ENCODE results near the gene RASD1.

RASD1 gene

DNA sequence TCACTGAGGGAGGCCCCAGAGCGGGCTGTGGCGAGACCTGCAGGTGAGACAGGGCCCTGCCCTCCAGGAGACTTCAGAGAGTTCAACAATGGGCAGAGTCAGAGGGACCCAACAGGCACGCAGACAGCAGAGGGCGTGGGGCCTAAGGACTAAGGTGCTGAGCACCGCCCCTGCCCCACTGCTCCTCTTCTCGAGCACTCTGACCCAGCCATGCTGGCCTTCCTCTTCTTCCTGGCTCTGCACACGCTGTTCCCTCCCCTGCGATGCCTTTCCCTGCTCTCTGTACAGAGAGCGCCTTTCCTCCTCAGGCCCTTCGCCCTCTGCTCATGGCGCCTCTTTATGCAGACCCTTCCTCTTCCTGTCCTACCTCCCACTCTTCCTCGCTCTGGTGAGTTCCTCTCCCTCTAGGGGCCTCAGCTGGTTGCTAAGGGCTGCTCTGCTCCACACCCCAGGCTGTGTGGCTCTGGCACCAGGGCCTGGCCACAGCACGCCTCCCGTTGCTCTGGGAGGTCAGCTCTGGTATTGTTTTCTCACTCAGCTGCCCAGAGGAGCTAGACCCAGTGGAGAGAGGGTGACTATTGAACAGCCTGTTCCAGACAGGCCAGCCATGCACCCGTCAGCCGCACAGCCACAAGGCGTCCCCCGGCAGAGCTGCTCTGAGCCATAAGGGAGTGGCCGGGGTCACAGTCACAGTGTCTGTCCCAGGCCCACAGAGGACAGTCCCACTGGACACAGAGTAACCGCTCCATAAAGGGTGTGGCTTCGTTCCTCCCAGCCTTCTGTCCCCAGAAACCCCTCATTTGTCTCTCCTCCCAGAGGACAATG, 13.6 kb upstream of the RASD1 start:
- no peak for DNase-seq (ENCODE audit: low read depth)
- H3K4me3 ChIP-seq (ENCODE audit: control insufficient read depth, low read depth, low read length): no peak overlapping the region
- TF ChIP-seq, protein P1, sequence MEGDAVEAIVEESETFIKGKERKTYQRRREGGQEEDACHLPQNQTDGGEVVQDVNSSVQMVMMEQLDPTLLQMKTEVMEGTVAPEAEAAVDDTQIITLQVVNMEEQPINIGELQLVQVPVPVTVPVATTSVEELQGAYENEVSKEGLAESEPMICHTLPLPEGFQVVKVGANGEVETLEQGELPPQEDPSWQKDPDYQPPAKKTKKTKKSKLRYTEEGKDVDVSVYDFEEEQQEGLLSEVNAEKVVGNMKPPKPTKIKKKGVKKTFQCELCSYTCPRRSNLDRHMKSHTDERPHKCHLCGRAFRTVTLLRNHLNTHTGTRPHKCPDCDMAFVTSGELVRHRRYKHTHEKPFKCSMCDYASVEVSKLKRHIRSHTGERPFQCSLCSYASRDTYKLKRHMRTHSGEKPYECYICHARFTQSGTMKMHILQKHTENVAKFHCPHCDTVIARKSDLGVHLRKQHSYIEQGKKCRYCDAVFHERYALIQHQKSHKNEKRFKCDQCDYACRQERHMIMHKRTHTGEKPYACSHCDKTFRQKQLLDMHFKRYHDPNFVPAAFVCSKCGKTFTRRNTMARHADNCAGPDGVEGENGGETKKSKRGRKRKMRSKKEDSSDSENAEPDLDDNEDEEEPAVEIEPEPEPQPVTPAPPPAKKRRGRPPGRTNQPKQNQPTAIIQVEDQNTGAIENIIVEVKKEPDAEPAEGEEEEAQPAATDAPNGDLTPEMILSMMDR (IDR thresholded peaks at IDR 0.05; ENCODE audit: control insufficient read depth, insufficient read depth, low read depth, low read length, missing control alignments): no peak

DNA sequence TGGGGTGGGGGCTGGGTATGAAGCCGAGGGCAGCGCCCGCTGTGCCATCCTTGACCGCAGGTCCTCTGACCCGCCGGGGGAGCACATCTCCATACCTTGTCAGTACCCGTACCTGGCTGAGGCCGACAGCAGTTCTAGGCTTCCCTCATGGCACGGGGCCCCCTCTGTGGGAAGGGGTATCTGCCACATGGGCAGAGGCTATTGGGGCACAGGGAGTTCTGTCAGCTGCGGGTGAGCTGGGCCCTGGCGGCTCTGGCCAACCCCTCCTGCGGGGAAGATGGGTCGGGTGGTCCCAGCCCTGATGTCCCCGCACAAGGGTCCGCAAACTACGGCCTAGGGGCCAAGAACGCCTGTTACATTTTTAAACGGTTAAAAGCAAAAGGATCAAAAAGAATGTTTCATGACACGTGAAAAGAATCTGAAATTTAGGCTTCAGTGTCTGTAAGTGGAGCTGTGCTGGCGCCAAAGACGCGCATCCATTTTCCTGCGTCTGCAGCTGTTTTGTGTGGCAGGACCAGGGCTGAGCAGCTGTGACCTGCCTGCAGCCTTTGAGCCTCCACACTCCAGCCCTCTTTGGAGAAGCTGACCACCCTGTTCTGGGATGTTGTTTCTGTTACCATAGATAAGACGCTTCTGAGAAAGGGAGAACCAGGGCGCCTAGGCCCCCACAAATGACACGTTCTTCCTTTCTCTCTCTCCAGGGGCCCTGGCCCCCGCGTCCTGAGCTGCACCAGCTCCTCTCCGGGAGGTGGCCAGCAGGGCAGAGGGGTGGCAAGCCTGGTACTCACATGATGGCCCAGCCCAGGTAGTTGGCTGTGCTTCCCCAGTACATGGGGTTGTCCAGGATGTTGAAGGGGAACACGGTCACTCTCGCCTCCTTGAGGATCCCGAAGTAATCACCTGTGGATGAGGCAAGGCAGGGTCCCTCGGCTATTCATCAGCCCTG, 12.7 kb upstream of the RASD1 start:
- TF ChIP-seq, protein P1 (IDR thresholded peaks at IDR 0.05; ENCODE audit: control insufficient read depth, insufficient read depth, low read depth, low read length, missing control alignments): no peak
- no peak overlapping the region for H3K4me3 ChIP-seq (ENCODE audit: control insufficient read depth, low read depth, low read length)
- no peak for DNase-seq (ENCODE audit: low read depth)

DNA sequence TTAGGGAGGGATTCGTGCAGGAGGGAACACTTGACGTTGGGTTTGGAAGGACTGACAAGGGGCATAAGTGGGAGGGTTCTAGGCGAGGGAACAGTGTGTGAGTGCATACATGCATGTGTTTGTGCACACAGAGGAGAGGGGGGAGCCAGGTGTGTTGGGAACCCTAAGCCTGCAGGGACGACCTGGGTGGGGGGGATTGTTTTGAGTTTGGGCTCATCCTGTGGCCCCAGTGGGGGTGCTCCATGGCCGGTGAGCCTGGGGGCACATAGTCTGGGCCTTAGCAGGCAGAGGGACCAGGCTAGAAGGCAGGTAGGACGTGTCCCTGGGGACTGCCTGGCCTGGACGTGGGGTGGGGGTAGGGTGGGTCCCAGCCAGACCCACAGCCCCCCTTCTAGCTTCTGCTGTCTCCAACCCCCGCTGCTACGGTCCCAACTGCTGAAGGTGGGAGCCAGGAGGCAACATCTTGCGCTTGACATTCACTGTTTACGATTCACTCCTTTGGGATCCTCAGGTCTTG, 11.9 kb upstream of the RASD1 start:
- TF ChIP-seq, protein P1 (IDR thresholded peaks at IDR 0.05; ENCODE audit: control insufficient read depth, insufficient read depth, low read depth, low read length, missing control alignments): no peak
- no peak for DNase-seq (ENCODE audit: low read depth)
- H3K4me3 ChIP-seq (ENCODE audit: control insufficient read depth, low read depth, low read length): no peak overlapping the region

DNA sequence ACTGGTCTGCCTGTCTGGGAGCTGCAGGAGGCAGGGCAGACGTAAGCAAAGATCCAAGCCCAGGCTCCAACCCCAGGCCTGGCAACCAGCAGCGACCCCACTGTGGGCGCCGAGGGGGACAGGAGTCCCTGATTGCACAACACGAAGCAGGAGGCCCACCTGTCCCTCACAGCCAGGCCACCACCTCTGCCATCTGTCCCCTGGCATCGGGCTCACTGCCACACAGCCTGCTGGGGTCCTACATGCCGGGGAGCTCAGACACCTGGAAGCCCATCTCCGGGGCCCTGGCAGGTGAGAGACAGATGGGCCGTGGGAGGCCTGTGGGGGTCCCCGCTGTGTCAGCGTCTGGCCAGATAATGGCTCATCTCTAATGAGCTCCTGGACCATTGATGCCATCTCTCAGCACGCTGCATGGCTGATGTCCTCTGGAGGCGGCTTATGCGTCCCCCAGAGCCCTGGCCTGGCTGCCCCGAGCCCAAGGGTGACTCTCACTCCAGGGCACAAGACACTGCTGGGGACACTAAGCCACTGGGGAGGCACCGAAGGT, 11.3 kb upstream of the RASD1 start:
- DNase-seq (ENCODE audit: low read depth): no peak
- TF ChIP-seq, protein P1 (IDR thresholded peaks at IDR 0.05; ENCODE audit: control insufficient read depth, insufficient read depth, low read depth, low read length, missing control alignments): no peak
- no peak overlapping the region for H3K4me3 ChIP-seq (ENCODE audit: control insufficient read depth, low read depth, low read length)

DNA sequence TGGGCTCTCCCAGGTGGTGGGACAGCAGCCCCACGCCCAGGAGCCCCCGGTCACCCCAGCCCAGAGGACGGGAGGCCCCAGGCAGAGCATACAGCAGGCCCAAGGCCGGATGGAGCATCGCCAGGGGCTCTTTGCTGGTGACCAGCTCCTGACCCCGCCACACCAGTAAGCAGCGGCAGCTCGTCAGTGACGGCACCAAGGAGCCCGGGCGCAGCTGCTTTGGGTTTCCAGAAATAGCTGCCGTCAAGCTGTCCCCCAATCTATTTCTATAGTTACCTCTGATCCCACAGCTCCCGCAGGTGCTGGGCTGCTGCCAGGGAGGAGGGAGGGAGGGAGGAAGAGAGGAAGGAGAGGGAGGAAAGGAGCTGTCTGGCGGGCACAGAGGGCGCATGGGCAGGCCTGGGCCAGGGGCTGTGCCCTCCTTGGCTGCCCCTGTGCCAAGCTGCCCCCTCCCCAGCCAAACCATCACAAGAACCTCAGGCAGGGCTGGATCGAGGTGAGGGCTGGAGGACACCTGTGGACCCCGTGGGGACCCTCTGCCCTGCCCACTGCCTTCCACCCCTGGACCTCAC, 10.8 kb upstream of the RASD1 start:
- no peak overlapping the region for H3K4me3 ChIP-seq (ENCODE audit: control insufficient read depth, low read depth, low read length)
- TF ChIP-seq, protein P1 (IDR thresholded peaks at IDR 0.05; ENCODE audit: control insufficient read depth, insufficient read depth, low read depth, low read length, missing control alignments): no peak
- no peak for DNase-seq (ENCODE audit: low read depth)

DNA sequence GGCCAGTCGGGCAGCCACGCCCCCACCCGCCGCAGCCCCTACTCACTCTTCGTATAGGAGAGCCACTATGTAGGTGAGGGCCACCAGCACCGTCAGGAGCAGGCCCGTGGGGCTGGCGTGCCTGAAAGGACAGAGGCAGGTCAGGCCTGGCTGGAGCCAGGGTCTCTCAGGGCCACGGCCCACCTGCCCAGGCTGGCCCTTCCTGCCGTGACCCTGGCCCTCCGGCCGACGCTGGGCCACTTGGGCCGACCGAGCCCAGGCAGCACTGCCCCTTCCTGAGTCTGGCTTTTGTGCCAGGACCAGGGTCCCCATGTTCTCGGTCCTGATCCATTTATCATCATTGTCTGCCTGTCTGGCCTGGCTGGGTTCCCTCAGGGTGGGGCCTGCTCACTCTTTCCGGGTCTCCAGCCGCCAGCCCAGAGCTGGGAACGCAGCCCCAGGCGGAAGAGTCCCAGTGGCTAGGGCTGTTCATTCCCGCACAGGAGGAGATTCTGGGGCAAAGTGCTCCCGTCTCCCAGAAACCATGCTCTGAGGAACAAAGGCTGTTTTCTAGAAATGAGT, 10.1 kb upstream of the RASD1 start:
- no peak for DNase-seq (ENCODE audit: low read depth)
- H3K4me3 ChIP-seq (ENCODE audit: control insufficient read depth, low read depth, low read length): no peak overlapping the region
- TF ChIP-seq, protein P1 (IDR thresholded peaks at IDR 0.05; ENCODE audit: control insufficient read depth, insufficient read depth, low read depth, low read length, missing control alignments): no peak
